GM13976 (cell line): Measurements from ENCODE around the gene IGF1R.

Source experiments
- DNase-seq: peaks from one replicate; pipeline ENCODE4 v3.0.0; 2012; ENCODE audit warnings: low spot score
- in situ Hi-C: fragments of 300-500 bp; cut with MboI; formaldehyde crosslinking; loops from one replicate; pipeline ENCODE4 v1.12.0; 2022; ENCODE audit warnings: low sequenced_read_pairs, mixed read lengths, inconsistent platforms; ENCODE audit not compliant: unreplicated experiment
- TF ChIP-seq, protein P1 (sequence below): IDR thresholded peaks from 2 replicates; pipeline ENCODE4 v1.5.1; 2012; ENCODE audit warnings: borderline replicate concordance, mild to moderate bottlenecking; ENCODE audit not compliant: insufficient read depth; ENCODE audit errors: extremely low read depth, missing control alignments, control extremely low read depth

IGF1R gene

DNA sequence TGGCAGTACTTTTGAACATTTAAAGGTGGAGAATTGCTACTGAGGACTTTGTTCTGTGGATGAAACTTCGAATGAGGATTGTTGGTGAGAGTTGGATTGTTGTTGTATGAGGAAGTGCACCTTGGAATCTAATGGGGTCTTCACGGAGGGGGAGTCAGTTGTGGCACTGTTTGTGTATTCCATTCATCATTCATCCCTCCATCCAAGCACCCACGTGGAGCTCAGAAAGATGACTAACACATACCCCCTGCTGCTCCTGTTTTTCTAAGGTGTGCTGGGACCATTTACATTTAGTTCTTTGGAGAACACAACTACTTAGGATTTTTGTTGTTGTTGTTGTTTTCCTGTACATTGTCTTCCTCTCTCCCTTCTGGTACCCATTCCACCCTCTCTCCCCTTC, 122.6 kb downstream of the IGF1R start:
- in situ Hi-C loops = no loop called here
- no peak for DNase-seq
- TF ChIP-seq, protein P1, sequence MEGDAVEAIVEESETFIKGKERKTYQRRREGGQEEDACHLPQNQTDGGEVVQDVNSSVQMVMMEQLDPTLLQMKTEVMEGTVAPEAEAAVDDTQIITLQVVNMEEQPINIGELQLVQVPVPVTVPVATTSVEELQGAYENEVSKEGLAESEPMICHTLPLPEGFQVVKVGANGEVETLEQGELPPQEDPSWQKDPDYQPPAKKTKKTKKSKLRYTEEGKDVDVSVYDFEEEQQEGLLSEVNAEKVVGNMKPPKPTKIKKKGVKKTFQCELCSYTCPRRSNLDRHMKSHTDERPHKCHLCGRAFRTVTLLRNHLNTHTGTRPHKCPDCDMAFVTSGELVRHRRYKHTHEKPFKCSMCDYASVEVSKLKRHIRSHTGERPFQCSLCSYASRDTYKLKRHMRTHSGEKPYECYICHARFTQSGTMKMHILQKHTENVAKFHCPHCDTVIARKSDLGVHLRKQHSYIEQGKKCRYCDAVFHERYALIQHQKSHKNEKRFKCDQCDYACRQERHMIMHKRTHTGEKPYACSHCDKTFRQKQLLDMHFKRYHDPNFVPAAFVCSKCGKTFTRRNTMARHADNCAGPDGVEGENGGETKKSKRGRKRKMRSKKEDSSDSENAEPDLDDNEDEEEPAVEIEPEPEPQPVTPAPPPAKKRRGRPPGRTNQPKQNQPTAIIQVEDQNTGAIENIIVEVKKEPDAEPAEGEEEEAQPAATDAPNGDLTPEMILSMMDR = no peak

DNA sequence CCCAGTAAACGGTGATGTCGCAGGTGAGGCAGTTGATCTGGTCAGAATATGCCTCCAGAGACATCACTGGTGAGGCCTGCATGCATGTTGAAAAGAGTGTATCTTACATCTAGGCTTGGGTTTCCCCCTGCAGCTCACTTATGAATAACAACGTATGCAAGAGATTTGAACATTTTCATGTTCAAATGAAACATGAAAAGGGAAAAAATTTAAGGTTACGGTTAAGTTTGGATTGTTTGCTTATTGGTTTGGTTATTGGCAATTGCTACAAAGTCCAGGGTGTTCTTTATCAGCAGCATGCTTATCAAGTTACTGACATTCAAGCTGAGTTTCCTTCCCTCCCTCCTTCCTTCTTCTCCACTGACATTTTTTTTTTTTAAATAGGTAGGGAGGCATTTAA, 123.2 kb downstream of the IGF1R start:
- TF ChIP-seq, protein P1 = no peak
- no peak for DNase-seq
- in situ Hi-C loops = no loop called here

DNA sequence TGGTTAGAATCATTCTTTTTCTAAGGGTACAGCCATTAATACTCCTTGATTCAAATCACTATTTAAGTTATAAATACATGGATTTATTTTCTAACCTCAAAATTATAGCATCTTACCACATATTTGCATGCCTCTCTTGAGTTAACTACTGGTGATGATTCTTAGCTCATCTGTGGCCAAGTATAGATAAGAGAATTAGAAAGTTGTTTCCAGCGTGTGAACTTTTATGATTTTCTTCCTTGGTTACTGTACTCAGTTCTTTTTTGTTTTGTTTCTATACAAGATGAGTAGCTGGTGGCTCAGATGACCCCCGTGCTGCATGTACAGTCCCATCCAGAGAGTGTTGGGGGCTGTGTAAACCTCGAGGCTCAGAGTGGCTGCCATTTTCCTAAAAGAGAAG, 124.6 kb downstream of the IGF1R start:
- DNase-seq = no peak

DNA sequence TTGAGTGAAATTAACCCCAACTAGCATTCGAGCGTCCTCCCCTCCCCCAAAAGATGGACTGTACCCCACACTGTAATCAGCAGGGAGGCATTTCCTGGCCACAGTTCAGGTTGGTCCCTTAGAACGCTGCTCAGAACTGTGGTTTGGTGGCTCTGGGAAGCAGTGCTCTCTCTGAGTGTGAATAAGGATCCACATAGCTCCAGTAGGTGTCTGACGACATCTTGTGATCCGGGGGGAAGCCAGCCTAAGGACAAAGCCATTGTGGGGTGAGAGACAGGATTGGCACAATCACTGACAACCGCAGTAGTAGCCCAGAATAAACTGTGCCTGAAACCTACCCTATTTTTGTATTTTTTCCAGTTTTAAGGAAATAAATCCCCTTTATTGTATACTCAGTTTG, 125.3 kb downstream of the IGF1R start:
- no peak for DNase-seq
- in situ Hi-C loops = no loop called here
- TF ChIP-seq, protein P1 = no peak

More for the DNA sequence above, 124.6 kb downstream of the IGF1R start:
- in situ Hi-C loops = no loop called here
- TF ChIP-seq, protein P1 = no peak

DNA sequence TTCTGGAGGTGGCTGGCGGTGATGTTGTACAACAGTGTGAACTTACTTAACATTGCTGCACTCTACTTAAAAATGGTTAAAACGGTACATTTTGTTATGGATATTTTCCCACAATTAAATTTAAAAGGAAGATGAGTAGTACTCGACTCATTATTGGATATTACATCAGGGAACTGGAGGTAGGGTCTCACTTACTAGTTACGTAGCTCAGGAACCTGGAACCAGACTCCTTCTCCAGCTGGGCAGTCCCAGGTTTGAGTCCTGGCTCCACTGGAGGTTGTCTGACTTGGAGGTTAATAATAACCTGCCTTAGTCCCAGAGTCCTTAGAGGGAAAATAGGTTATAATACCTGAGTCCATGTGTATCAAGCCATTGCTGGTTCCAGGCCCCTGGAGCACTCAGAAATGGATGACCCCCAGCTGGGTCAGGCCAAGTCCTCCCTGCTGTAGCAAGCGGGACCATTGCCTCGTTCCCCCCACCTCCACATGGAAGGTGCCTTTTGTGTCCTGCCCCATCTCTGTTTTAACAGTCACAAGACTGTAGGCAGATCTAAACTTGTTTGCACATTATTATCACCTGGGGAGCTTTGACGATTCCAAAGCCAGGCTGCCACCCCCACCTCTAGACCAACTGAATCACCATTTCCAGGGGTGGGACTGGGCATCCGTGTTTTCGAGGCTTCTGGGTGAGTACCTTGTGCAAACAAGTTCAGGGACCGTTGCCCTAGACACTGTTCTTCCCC, 126.6 kb downstream of the IGF1R start:
- TF ChIP-seq, protein P1 = no peak
- in situ Hi-C loops = loop anchor here (25.0 kb wide), 1 partner anchor 287 kb away; no protein-coding TSS in a partner anchor
- no peak for DNase-seq

DNA sequence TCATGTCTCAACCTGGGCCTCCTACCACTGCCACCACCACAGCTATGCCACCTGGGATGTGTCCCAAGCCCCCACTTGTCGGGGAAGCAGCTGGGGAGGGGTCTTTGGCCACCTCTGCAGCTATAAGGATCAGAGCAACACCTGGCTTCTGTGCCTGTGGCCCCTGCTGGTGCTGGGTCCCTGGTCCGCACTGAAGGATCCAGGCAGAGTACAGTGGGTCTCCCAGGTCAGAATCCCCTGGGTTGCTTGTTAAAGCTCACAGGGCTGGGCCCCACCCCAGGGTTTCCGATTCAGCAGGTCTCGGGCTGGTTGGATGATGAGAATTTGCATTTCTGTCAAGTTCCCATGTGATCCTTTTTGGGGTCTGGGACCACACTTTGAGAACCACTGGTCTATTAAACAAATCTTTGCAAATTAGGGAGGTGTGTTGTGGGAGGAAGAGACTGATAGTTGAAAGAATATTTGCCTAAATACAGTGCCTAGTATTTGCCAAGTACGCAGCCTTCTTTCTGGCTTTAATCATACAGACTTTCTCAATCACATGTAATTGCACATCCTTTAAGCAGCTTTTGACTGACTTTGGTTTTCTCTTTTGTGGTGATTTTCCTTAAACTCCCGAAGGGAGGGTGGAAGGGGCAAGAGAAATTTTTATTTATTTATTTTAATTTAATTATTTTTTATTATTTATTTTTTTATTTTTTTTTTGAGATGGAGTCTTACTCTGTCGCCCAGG, 127.3 kb downstream of the IGF1R start:
- DNase-seq = no peak
- TF ChIP-seq, protein P1 = no peak
- in situ Hi-C loops = loop anchor here (25.0 kb wide), 1 partner anchor 287 kb away; no protein-coding TSS in a partner anchor
